Fibroblast of lung (primary cell): ENCODE measurements around the gene MBD3L5.
"Not testable (repeated sequence)": the region's sequence is repeated elsewhere in the genome, so short reads cannot be mapped to it uniquely, and the experiment has no call there.

Source experiments
- EZH2 ChIP-seq: IDR thresholded peaks from 2 replicates; pipeline ENCODE4 v1.5.1; 2012; ENCODE audit warnings: low read length, control low read depth, mild to moderate bottlenecking; ENCODE audit errors: missing control alignments
- TF ChIP-seq, protein P1 (sequence below), 2 donors: IDR thresholded peaks in 1 of 2; conservative IDR thresholded peaks in 1 of 2; 1 replicate in 1 of 2; 2 replicates in 1 of 2; pipeline ENCODE4 v1.5.1; 2011 to 2012; ENCODE audit warnings: low read length in 2 of 2, control low read depth in 1 of 2, inconsistent platforms in 1 of 2, low read depth in 1 of 2, mild to moderate bottlenecking in 1 of 2

DNA sequence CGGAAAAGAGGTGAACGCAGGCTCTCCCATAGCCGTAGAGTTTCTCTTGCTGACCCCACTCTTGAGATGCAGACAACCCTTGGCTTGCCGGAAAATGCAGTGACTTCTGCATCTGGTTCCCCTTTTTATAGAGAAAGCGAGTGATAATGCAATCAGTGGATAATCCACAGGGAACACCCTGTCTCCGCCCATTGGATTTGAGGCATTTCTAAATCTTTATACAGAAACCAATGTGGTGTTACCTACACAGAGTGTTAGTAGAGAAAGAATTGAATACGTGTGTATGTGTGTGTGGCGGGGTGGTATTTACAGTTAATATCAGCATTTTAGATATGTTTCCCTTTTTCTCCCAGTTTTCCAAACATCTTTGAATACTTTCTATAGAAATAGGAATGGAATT, 28.2 kb downstream of the MBD3L5 start, which contains the start of gene MBD3L3:
- TF ChIP-seq, protein P1, sequence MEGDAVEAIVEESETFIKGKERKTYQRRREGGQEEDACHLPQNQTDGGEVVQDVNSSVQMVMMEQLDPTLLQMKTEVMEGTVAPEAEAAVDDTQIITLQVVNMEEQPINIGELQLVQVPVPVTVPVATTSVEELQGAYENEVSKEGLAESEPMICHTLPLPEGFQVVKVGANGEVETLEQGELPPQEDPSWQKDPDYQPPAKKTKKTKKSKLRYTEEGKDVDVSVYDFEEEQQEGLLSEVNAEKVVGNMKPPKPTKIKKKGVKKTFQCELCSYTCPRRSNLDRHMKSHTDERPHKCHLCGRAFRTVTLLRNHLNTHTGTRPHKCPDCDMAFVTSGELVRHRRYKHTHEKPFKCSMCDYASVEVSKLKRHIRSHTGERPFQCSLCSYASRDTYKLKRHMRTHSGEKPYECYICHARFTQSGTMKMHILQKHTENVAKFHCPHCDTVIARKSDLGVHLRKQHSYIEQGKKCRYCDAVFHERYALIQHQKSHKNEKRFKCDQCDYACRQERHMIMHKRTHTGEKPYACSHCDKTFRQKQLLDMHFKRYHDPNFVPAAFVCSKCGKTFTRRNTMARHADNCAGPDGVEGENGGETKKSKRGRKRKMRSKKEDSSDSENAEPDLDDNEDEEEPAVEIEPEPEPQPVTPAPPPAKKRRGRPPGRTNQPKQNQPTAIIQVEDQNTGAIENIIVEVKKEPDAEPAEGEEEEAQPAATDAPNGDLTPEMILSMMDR (conservative IDR thresholded peaks at IDR 0.05 in 1 of 2, IDR thresholded peaks at IDR 0.05 in 1 of 2; ENCODE audit: low read depth in 1 of 2, low read length in 2 of 2) = not testable (repeated sequence)
- not testable (repeated sequence) for TF ChIP-seq EZH2
